GM13977 (cell line): ENCODE data around the gene MFAP3.

Experiments
- DNase-seq: peaks from one replicate; pipeline ENCODE4 v3.0.0; 2012; ENCODE audit warnings: low spot score
- CTCF ChIP-seq: IDR thresholded peaks from 2 replicates; pipeline ENCODE4 v1.5.1; 2012; ENCODE audit warnings: mild to moderate bottlenecking, control low read depth; ENCODE audit not compliant: insufficient read depth; ENCODE audit errors: extremely low read depth, missing control alignments
- in situ Hi-C: fragments of 300-500 bp; cut with MboI; formaldehyde crosslinking; loops from one replicate; pipeline ENCODE4 v1.12.0; 2022; ENCODE audit warnings: low sequenced_read_pairs, low pct_unique_long_range_greater_than_20kb, mixed read lengths, inconsistent platforms; ENCODE audit not compliant: unreplicated experiment

MFAP3 gene

GRCh38 chr5:154046486-154046885 lies 7.7 kb downstream of the MFAP3 start:
- TF ChIP-seq CTCF: no peak
- in situ Hi-C loops: no loop called here
- DNase-seq: no peak

- TF ChIP-seq CTCF: no peak
- in situ Hi-C loops: no loop called here
- no peak for DNase-seq
Observed at GRCh38 chr5:154047324-154047723, 8.6 kb downstream of the MFAP3 start.

- DNase-seq: no peak
- in situ Hi-C loops: no loop called here
- TF ChIP-seq CTCF: no peak
Observed at GRCh38 chr5:154049636-154050035, 10.9 kb downstream of the MFAP3 start.

GRCh38 chr5:154053468-154053867 lies 14.7 kb downstream of the MFAP3 start:
- DNase-seq: no peak
- in situ Hi-C loops: no loop called here
- TF ChIP-seq CTCF: no peak

- TF ChIP-seq CTCF: no peak
- in situ Hi-C loops: no loop called here
- DNase-seq: no peak
Observed at GRCh38 chr5:154055201-154055600, 16.4 kb downstream of the MFAP3 start.

GRCh38 chr5:154058055-154059038 lies 19.6 kb downstream of the MFAP3 start:
- in situ Hi-C loops: no loop called here
- TF ChIP-seq CTCF: no peak
- no peak for DNase-seq
